SU-DHL-6 (cell line): ENCODE data around the gene CDK5RAP3.

ENCODE experiments used
- CTCF ChIP-seq: fragments of 200-600 bp; sonication (generic); IDR thresholded peaks from one replicate; pipeline ENCODE4 v1.5.1; 2017; ENCODE audit warnings: antibody characterized with exemption, mild to moderate bottlenecking, low read length, moderate library complexity; ENCODE audit not compliant: insufficient read depth, poor library complexity, severe bottlenecking
- EZH2phosphoT487 ChIP-seq: fragments of 200-600 bp; sonication (generic), shearing (Covaris generic); conservative IDR thresholded peaks from 2 replicates; pipeline ENCODE4 v1.6.1; 2018; ENCODE audit warnings: mild to moderate bottlenecking, antibody characterized with exemption, low read length, moderate library complexity, mixed read lengths

GRCh38 chr17:48027322-48027981 lies 56.5 kb downstream of the CDK5RAP3 start:
- TF ChIP-seq CTCF, result no peak
- no peak for TF ChIP-seq EZH2phosphoT487
